ENCODE results near the gene DKKL1. TPM values are rescaled to one million over a fixed set of nuclear protein-coding genes. Genes with fewer than 3 reads are reported as not detected.
A peak's percentile ranks its signal among the peaks of the same experiment; 100 is the strongest.
"Not testable (repeated sequence)": the region's sequence is repeated elsewhere in the genome, so short reads cannot be mapped to it uniquely, and the experiment has no call there.

The DKKL1 gene
- total RNA-seq, result not detected
- long read RNA-seq, result 0 reads

GRCh38 chr19:49363268-49364082 is at the start of gene DKKL1:
DKKL1 (plus strand) TSS chr19:49363877; CDS start chr19:49363999, 122 bp downstream.
- intact Hi-C loops (cut with DNase I, micrococcal nuclease), result no loop called here
- ATAC-seq (peak; percentile 90), DNase-seq (peak; percentile 99)

GRCh38 chr19:49315111-49315510 is 48.6 kb upstream of the DKKL1 start:
- DNase-seq, result no peak
- no peak for ATAC-seq
- intact Hi-C loops (cut with DNase I, micrococcal nuclease), result no loop called here

GRCh38 chr19:49316284-49316683 is 47.4 kb upstream of the DKKL1 start:
- DNase-seq, result no peak
- no peak for ATAC-seq
- intact Hi-C loops (cut with DNase I, micrococcal nuclease), result no loop called here

GRCh38 chr19:49318296-49318695 is 45.4 kb upstream of the DKKL1 start:
- DNase-seq (no peak), ATAC-seq (no peak)
- intact Hi-C loops (cut with DNase I, micrococcal nuclease), result no loop called here

- ATAC-seq, result no peak
- intact Hi-C loops (cut with DNase I, micrococcal nuclease), result no loop called here
- no peak for DNase-seq
Measured at GRCh38 chr19:49324801-49325576, 38.7 kb upstream of the DKKL1 start, which contains the start of gene SLC6A16. SLC6A16 (minus strand) TSS chr19:49325191; CDS start chr19:49311347, 13,844 bp downstream.

GRCh38 chr19:49325756-49326155 is 37.9 kb upstream of the DKKL1 start:
- ATAC-seq; DNase-seq; intact Hi-C loops (cut with DNase I, micrococcal nuclease): not testable (repeated sequence)

GRCh38 chr19:49326165-49326704 is 37.4 kb upstream of the DKKL1 start:
- ATAC-seq (no peak), DNase-seq (no peak)
- intact Hi-C loops (cut with DNase I, micrococcal nuclease), result no loop called here

- DNase-seq, result peak in 1 of 2 donors; percentile 26
- ATAC-seq, result peak; percentile 57
- intact Hi-C loops (cut with DNase I, micrococcal nuclease), result no loop called here
Measured at GRCh38 chr19:49327878-49328544, 35.7 kb upstream of the DKKL1 start.

- intact Hi-C loops (cut with DNase I, micrococcal nuclease), result no loop called here
- ATAC-seq (no peak), DNase-seq (no peak)
Measured at GRCh38 chr19:49328741-49329140, 34.9 kb upstream of the DKKL1 start.

GRCh38 chr19:49331187-49331586 is 32.5 kb upstream of the DKKL1 start:
- DNase-seq; ATAC-seq; intact Hi-C loops (cut with DNase I, micrococcal nuclease): not testable (repeated sequence)

GRCh38 chr19:49331616-49332055 is 32.0 kb upstream of the DKKL1 start:
- DNase-seq (peak in 1 of 2 donors; percentile 29), ATAC-seq (peak; percentile 84)
- intact Hi-C loops (cut with DNase I, micrococcal nuclease), result no loop called here

GRCh38 chr19:49332691-49333417 is 30.8 kb upstream of the DKKL1 start:
- DNase-seq; ATAC-seq; intact Hi-C loops (cut with DNase I, micrococcal nuclease): not testable (repeated sequence)

GRCh38 chr19:49333418-49333805 is 30.3 kb upstream of the DKKL1 start:
- intact Hi-C loops (cut with DNase I, micrococcal nuclease), result no loop called here
- no peak for DNase-seq
- no peak for ATAC-seq

GRCh38 chr19:49333811-49334288 is 29.8 kb upstream of the DKKL1 start:
- no peak for ATAC-seq
- intact Hi-C loops (cut with DNase I, micrococcal nuclease), result no loop called here

GRCh38 chr19:49335071-49335783 is 28.4 kb upstream of the DKKL1 start, which contains the start of gene CD37:
CD37 (plus strand) TSS chr19:49335406; CDS start chr19:49335541, 135 bp downstream.
- ATAC-seq (no peak), DNase-seq (peak in 1 of 2 donors; percentile 54)
- intact Hi-C loops (cut with DNase I, micrococcal nuclease), result no loop called here

More at GRCh38 chr19:49333811-49334288, 29.8 kb upstream of the DKKL1 start:
- peak in 1 of 2 donors; percentile 56 for DNase-seq

GRCh38 chr19:49335784-49336481 is 27.7 kb upstream of the DKKL1 start:
- ATAC-seq (no peak), DNase-seq (no peak)
- intact Hi-C loops (cut with DNase I, micrococcal nuclease), result no loop called here

Data from left colon (tissue), 2 donors.